Hepatic stellate cell (primary cell): ENCODE results near the gene NPAS3.
A peak's percentile ranks its signal among the peaks of the same experiment; 100 is the strongest.

Experiments
- DNase-seq: peaks from one replicate; pipeline ENCODE4 v3.0.0; 2011; ENCODE audit warnings: low spot score

Gene NPAS3

GRCh38 chr14:32938719-32939253, at the start of gene NPAS3:
Gene NPAS3 (plus strand): TSS chr14:32938879.
- DNase-seq: no peak

GRCh38 chr14:32896979-32897697, 41.5 kb upstream of the NPAS3 start:
- DNase-seq: peak; percentile 16

- no peak for DNase-seq
Measured at GRCh38 chr14:32897698-32898064, 41.0 kb upstream of the NPAS3 start.

GRCh38 chr14:32898876-32899275, 39.8 kb upstream of the NPAS3 start:
- DNase-seq: no peak

- DNase-seq: no peak
Measured at GRCh38 chr14:32900547-32900946, 38.1 kb upstream of the NPAS3 start.

GRCh38 chr14:32905013-32905412, 33.7 kb upstream of the NPAS3 start:
- DNase-seq: no peak

GRCh38 chr14:32906672-32907071, 32.0 kb upstream of the NPAS3 start:
- no peak for DNase-seq

- DNase-seq: no peak
Measured at GRCh38 chr14:32908196-32909084, 30.2 kb upstream of the NPAS3 start.

- no peak for DNase-seq
Measured at GRCh38 chr14:32913725-32914124, 25.0 kb upstream of the NPAS3 start.

GRCh38 chr14:32914391-32914790, 24.3 kb upstream of the NPAS3 start:
- DNase-seq: no peak

- no peak for DNase-seq
Measured at GRCh38 chr14:32920696-32921276, 17.9 kb upstream of the NPAS3 start.

GRCh38 chr14:32925439-32925838, 13.2 kb upstream of the NPAS3 start:
- no peak for DNase-seq

- no peak for DNase-seq
Measured at GRCh38 chr14:32932302-32932913, 6.3 kb upstream of the NPAS3 start.

GRCh38 chr14:32932914-32933628, 5.6 kb upstream of the NPAS3 start:
- no peak for DNase-seq

GRCh38 chr14:32933629-32934072, 5.0 kb upstream of the NPAS3 start:
- DNase-seq: peak; percentile 41

- DNase-seq: no peak
Measured at GRCh38 chr14:32934073-32934880, 4.4 kb upstream of the NPAS3 start.

GRCh38 chr14:32934881-32935633, 3.6 kb upstream of the NPAS3 start:
- no peak for DNase-seq

- DNase-seq: peak; percentile 67
Measured at GRCh38 chr14:32939254-32940065, 781 bp downstream of the NPAS3 start.

GRCh38 chr14:32940066-32940651, 1.5 kb downstream of the NPAS3 start:
- no peak for DNase-seq
